GM19035 (cell line): ENCODE results near the gene PIK3C2B.
"Not testable (repeated sequence)": the region's sequence is repeated elsewhere in the genome, so short reads cannot be mapped to it uniquely, and the experiment has no call there.

Source experiments
- ATAC-seq: cut with Tn5 transposase; IDR thresholded peaks from one replicate; pipeline ENCODE4 v1.9.1; 2021; ENCODE audit not compliant: unreplicated experiment

Gene PIK3C2B

DNA sequence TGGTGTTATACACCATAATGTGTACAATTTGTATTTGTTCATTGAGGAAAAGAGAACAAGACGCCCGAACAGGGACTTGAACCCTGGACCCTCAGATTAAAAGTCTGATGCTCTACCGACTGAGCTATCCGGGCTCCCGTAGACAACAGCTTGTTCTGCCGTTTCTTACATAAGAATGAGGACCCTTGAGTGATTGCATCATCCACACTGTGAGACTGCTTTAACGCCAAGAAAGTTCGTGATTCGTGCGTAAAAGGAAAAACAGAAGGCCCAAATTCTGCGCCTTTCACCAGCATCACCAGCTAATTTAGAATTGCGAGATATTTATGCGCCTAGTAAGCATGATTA lies 12.3 kb upstream of the PIK3C2B start:
- peak; percentile 74 for ATAC-seq

DNA sequence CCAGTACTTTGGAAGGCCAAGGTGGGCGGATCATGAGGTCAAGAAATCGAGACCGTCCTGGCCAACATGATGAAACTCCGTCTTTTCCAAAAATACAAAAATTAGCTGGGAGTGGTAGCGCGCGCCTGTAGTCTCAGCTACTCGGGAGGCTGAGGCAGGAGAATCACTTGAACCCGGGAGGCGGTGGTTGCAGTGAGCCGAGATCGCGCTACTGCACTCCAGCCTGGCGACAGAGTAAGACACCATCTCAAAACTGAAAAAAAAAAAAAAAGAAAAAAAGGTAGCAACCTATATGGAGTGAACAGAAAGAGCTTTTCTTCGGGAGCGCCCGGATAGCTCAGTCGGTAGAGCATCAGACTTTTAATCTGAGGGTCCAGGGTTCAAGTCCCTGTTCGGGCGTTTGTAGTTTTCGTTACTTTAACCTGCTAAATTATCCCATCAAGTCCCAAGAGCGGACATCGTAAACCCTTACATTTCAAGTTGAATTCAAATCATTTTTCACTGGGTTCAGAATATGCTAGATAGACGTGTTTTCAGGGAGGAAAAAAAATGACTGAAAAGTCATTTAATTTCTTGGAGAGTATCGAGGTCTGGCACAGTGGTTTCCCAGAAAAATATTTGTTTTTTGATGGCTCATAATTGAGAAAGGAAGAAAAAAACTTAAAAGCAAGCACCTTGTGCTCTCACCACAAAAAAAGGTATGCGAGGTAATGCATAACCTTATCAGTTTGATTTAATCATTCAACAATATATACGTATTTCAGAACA lies 11.8 kb upstream of the PIK3C2B start:
- peak; percentile 70 for ATAC-seq

DNA sequence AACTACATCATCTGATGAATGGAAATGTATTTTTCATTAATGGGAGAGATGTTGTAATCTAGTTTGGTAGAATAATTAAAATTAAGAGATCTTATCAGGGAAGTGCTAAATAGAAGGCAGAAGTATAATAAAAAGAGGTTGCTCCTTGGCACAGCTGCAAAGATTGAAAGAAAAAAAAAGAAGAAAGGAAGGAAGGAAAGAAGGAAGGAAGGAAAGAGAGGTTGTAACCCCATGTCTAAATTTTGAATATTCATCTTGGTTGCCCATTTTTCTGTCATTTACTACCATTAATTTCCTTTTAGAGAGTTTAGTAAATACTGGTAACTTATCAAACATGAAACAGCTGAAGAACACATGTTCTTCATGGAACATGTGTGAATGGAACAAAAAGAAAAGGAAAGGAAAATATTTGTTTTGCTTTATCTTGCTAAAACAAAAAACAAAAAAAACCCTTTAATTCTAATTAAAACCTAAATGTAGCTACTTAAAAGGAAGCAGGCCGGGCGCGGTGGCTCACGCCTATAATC lies 11.1 kb upstream of the PIK3C2B start:
- ATAC-seq = no peak

DNA sequence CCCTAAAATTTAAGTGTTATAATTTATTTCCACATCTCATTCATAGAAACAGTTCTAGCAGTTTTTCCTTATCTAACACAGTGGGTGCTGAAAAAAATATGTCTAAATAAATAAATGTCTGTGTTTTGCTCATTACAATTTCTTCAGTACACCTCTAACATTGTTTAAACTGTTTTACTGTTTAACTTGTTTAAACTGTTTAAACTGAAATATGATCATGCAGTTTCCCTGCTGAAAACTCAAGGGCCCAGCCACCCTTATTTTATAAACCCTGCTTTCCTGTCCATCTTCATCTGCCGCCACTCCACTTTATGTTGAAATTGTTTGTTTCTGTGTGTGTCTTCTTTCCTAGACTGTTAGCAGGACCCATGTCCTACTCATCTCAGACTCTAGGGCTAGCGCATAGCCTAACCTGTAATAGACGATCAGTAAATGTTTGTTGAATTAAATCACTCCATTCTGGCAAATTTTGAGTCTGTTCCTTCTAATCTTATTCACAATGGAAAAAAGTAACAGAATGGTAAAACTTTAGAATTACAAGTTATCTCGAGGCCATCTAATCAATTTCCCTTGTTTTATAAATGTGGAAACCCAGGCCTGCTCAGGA lies 9.4 kb upstream of the PIK3C2B start:
- no peak for ATAC-seq

DNA sequence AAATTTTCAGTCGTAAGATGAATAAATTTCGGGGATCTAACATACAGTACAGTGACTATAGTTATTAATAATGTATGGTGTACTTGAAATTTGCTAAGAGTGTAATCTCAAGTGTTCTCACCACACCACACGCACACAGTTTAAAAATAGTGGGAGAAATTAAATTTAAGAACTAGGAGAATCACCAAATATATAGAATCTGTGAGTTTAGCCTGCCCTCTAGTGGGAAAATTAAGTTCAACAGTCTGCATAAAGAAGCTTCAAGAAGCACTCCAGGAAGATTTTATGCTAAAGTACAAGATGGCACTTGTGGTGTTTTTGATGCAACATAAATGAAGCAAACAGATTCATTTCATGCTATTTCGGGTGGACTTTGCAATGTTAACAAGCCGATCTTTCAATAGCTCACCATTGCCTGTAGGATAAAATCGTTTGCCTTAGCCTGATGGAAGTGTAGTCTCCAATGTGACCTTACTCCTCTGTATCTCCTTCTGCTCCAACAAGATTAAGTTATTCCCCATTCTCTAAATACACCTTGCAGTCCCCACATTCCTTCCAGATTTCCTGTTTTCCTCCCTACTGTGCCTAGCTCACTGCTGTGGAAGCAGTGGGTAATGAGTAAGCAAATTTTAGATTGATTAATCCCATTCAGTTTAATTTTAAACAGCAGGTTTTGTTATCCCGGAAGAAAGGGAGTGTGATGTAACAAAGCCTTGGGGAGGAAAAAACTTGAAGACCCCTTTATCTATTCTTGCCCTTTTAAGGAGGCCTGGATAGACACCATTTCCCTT lies 8.7 kb upstream of the PIK3C2B start:
- ATAC-seq = no peak

DNA sequence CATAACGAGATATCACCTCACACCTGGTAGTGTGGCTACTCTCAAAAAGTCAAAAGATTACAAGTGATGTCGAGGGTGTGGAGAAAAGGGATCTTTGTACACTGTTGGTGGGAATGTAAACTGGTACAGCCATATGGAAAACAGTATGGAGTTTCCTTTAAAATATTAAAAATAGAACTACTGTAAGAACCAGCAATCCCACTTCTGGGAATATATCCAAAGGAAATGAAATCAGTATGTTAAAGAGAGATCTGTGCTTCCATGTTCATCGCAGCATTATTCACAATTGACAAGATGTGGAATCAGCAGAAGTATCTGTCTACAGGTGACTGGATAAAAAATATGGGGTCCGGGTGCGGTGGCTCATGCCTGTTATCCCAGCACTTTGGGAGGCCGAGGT lies 7.6 kb upstream of the PIK3C2B start:
- ATAC-seq = no peak

DNA sequence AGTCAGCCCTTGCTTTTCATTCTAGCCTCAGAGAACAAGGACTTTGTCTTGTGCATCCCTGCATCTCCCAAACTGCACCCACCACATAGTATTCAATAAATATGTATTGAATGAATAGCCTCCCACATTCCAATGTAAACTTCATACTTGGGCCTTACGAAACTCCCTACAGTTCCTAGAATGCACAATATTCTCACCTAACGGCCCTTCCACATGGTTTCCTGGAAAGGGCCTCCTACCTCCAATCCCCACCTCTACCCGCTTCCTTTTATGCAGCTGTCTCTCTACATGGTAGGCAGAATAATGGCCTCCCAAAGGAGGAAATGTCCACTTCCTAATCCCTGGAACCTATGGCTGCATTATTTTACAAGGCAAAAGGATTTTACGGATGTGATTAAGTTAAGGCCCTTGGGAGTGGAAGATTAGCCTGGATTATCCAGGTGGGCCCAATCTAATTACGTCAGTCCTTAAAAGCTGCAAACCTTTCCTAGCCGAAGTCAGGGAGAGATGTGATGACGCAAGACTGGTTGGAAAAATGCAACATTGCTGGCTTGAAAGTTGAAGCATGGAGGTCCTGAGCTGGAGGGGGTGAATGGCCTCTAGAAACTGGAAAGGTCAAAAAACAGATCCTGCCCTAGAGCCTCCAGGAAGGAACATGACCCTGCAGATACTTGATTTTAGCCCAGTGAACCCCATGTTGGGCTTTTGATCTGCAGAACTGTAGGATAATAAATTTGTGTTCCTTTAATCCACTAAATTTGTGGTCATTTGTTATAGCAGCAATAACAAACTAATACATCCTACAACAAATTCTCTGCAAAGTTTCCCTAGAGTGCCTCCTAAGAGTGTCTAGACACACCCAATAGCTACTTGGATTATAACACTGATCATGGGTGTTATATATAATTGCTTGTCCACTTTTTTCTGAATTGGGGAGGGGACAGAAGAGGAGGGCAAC lies 5.2 kb upstream of the PIK3C2B start:
- ATAC-seq = no peak

DNA sequence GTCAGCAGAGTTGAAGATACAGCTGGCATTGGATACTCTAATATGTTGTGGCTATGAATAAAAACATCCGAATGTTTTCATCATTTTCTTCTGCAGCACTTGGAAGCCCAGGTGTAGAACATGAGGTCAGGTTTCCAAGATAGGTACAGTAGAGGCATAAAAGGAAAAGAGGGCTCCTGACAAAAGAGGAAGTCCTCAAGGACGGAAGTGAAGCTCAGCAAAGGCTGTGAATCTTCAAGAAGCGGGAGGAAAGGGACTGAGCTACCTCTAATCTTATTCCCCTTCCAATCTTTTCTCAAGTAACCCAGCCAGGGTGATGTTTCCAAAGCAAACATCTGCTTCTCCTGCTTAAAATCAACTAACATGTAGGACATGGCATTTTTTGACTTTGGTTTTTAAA lies 4.4 kb upstream of the PIK3C2B start:
- ATAC-seq = no peak

DNA sequence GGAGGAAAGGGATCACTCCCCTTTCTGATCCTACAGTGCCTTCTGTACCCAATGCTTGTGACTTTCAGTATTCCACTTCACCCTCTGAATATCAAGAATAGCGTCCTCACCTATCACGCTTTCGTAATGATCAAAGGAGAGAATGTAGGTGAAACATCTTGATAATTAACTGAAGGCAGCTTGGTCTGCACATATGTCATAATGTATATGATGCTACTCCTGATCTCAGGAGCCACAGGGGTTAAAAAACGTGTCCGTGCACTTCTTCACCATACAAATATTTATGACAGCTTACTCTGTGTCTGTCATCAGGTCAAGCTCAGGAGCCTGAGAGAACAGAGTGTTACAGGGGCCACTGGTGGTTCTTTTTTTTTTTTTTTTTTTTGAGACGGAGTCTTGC lies 1.2 kb upstream of the PIK3C2B start:
- no peak for ATAC-seq

DNA sequence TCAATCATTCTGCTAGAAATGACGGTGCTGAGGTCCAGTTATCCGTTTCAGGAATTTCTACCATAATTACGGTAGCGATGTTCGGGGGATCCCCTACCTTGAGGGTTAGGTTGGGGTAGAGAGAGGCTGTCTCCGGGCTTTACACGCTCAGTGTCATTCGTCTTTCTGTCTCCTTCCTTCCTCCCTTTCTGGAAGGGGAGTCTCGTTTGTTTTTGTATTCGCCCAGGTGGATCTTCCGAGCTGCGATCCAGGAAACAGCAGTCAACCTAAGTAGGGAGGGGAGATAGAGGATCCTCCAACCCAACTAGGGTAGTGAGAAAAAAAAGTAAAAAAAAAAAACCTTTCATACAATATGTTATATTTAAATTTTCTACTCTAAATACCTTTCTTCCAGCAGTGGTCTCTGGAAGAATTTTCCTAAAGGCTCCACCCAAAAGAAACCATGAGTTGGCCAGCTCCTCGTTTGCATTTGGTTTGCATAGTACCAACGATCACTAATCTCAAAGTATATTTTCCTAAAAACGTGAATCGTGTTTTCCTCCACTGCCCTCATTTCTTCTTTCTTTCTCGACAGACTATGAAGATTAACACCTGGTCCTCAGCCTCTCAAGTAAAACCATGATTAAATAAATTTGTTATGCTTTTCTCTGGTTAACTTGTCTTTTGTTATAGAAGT lies 611 bp upstream of the PIK3C2B start:
- ATAC-seq = peak; percentile 41

DNA sequence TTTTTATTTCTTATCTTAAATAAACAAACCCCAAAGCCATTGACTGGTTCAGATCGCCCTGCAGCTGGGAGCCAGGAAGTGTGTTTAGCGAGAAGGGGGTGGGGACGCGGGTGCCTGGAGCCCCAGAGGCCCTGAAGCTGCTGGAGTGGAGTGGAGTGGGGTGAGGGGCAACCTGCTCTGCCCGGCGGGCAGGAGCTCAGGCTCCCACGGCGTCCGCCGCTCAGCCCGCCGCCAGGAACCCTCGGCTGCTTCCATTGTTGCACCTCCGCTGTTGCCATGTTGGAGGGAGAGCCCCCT lies 673 bp downstream of the PIK3C2B start:
- peak; percentile 31 for ATAC-seq

DNA sequence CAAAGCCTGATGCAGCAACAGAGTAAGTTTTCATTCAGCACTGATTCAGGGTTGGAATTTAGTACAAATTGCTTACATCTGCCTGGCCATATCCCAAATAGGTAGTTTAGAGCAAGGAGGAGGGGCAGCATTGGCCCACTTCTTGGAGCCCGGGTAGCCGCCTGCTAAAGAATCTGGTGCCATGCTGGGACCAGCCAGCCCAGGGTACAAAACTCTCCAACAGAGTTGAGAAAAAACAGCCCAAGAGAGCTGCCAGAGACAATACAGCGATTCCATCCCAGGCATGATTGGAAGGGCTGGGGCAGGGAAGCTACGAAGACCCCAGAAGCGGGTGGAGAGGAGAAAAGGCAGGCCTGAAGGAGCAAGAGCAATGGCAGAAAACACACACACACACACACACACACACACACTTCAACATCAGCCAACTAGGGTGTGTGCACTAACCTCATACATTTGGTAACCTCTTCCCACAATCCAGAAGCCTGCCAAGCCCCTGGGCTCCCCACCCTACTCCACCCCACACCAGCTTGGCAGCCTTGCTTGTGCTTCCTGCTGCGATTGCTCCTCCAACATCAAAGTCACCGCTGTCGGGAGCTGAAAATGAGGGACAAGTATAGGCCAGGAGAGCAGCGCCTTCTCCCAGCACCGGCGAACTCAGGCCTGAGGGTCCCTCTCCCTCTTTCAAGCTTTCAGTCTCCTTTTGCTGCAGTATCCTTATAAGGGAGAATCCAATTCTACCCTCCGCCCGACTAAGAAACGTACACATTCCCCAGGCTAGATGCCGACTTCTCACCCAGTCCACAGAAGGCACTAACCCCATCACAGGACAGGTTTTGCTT lies 1.2 kb downstream of the PIK3C2B start:
- no peak for ATAC-seq

DNA sequence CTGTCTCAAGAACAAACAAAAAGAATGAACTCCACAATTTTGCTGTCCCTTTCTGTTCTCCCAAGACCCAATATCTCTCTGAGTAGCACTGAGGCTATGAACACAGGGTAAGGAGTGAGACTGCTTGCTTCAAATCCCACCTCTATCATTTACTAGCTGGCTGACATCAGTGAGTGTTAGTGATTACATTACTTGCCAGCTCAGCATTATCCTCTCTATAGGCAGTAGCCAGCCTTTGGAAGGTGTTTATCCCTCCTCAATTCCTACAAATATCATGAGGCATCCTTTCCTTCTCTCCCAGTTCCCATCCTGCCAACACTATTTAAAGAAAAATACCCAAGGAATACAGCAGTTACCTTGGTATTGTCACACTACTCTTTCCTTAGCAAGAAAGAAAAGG lies 3.0 kb downstream of the PIK3C2B start:
- ATAC-seq = no peak

DNA sequence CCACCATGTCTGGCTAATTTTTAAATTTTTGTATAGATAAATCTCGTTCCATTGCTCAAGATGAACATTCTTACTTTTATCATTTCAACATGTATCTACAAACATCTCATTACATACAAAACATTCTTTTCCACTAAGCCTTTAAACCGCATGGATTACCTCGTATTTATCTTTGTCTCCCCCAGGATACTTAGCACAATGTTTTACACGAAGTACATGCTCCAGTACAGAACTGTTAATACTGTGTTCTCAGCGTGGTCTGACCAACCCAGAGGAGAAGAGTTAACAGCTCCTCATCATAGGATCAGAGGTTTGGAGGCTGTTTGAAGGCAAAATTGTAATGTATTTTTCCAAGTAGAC lies 7.4 kb downstream of the PIK3C2B start:
- ATAC-seq = no peak

DNA sequence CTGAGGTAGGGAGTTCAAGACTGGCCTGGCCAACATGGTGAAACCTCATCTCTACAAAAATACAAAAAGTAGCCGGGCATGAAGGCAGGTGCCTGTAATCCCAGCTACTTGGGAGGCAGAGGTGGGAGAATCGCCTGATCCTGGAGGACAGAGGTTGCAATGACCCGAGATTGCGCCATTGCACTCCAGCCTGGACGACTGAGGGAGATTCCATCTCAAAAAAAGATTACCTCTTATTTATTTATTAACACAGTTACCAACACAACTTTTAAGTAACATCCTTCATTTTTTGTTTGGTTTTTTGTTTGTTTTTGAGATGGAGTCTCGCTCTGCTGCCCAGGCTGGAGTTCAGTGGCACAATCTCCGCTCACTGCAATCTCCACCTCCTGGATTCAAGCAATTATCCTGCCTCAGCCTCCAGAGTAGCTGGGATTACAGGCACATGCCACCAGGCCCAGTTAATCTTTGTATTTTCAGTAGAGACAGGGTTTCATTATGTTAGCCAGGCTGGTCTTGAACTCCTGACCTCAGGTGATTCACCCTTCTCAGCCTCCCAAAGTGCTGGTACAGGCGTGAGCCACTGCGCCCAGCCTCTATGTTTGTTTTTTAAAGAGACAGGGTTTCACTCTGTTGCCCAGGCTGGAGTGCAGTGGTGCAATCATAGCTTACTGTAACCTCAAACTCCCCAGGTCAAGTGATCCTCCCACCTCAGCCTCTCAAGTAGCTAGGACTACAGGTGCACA lies 7.9 kb downstream of the PIK3C2B start:
- ATAC-seq = not testable (repeated sequence)

DNA sequence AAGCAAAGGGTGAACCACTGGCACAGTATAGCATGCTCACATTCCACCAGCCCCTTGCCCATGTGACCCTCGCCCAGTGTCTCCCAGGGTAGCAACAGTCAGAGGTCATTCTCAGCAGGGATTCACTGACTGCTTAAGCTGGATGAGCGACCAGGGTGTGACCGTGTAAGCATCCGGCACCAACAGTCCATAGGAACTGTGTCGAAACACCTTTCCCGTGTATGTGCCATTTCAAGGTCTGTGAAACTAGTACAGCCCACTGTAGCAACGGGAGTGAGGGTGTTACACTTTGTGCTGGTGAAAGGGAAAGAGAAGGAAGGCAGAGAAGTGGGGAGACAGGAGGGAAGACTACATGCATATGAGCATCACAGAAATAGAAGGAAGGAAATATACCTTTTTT lies 10.8 kb downstream of the PIK3C2B start:
- no peak for ATAC-seq

DNA sequence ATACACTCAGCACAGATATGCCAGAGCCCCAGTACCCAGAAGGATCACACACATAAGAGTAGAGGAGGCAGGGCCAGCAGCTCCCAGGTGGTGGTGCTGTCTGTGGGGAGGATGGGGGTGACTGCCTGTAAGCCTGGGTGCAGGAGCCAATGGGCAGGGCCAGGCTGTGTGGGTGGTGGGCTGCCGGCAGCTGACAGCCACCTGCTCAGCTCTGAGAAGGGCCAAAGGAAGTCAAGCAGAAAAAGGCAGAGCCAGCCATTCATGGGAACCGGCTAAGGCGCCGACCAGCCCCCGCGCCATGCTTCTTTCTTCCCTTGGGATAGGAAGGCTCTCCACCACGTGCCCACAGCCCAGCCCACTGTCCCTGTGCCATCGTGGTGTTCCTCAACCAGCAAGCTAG lies 14.1 kb downstream of the PIK3C2B start:
- ATAC-seq = no peak

DNA sequence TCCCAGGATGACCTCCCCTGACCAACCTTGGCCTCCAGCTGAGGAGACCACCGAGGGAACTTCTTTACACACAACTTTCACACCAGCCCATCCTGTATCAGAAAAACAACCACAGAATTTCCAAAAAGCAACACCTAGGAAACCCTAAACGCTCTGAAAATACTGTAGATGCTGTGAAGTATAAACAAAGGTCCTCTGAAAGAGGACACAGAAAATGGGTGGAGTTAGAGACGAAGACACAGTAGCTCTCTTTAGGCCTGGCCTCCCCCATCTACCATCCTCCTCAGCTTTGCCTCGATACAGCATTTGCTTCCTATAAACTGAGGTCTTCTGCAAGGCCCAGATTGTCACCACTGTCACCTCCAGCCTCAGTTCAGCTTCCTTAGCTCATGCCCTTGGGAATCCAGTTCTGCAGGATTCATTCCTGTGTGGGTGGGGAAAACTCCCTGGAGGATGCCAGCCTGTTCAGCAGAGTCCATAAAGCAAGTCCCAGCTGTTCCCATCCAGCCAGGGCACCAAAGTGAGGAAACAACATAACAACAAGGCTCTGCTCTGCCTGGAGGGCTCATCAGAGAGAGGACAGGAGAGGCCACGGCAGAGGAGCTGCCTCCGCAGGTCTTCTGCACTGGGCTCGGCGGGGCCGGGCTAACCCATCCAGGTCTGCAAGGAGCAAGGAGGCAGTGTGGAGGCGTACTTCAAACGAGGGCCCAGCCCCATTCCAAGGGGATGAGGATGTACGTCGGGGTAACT lies 15.0 kb downstream of the PIK3C2B start:
- no peak for ATAC-seq
